Brain pericyte (primary cell): ENCODE measurements around the gene FOXD4.
"Not testable (repeated sequence)": the region's sequence is repeated elsewhere in the genome, so short reads cannot be mapped to it uniquely, and the experiment has no call there.

Experiments used
- DNase-seq: peaks from one replicate; pipeline ENCODE4 v3.0.0-alpha.2; 2012; ENCODE audit warnings: low read depth, low spot score

FOXD4 gene

DNA sequence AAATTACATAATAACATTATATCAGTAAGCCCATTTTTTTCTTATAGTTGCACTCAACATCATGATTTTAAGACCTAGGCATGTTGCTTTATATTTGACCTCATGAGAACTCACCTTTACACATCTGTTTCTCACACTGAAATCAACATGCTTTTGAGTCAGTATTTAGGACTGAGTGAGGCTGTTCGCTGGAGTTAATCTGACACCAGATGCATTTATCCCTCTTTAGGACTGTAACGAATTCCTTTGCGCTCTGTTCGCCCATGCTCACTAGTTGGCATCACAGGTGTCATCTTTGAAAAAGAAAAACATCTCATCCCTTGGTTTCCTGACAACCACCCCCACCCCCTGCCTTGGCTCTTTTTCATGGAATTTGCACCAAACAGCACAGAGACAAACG lies 24.3 kb downstream of the FOXD4 start:
- not testable (repeated sequence) for DNase-seq

DNA sequence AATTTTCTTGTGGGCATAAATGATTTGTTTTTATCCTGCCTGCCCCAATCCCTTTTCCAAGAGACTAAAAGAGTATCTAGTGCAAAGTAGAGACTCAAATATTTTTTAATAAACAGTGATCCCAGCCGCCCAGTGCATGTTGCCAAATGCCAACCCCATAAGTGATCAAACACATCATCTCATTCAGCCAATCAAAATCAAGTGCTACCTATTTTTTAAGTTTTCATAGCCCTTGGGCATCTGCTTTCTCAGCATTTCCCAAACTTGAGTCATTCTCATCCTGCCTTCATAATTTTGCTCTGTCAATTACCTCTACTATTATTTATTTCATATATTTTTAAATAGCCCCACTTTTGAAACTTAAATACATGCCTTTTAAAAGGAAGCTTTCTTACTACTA lies 27.4 kb downstream of the FOXD4 start:
- DNase-seq = not testable (repeated sequence)

DNA sequence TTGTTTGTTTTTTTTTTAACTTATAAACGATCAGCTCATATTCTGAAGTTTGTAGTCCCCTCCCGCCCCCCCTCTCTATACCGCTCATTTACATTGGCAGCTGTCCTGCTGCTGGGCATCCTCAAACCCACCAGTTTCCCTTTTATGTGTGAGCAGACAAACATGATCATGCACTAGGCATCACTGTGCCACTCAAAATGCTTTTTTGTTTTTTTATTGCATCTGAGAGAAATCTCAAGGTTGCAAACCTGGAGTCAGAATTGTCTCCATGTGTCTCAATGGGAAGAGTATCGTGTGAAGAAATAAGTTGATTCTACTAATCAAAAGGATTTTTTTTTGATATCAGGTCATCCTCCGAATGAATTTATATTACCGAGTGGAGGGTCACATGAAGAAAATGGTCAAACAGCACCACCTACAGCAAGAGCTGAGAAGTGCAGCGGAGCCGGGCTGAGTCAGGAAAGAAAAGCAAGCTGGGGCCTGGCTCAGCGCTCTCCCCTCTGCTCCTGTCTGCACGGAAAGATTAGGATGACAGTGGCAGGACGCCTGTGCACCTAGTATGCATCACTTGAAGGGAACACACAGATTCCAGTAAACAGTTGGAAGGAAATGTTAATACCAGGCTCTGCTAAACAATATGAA lies 29.7 kb downstream of the FOXD4 start:
- not testable (repeated sequence) for DNase-seq

DNA sequence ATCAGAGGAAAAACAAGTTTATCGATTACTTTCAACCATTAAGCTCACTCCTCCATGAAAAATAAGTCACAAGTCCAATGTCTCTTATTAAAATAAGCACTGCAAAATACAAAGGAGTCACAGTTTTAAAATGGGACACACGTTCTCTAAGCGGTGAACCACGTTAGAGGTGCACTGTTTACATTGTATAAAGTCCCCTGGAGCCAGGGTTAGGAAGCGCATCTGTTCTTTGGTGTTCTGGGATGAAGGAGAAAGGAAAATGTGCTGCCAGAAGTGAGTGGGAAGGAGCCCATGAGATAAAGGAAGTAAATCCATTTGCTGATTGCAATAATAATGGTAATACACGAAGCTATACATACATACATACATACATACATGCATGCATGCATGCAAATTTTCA lies 30.4 kb downstream of the FOXD4 start:
- not testable (repeated sequence) for DNase-seq

DNA sequence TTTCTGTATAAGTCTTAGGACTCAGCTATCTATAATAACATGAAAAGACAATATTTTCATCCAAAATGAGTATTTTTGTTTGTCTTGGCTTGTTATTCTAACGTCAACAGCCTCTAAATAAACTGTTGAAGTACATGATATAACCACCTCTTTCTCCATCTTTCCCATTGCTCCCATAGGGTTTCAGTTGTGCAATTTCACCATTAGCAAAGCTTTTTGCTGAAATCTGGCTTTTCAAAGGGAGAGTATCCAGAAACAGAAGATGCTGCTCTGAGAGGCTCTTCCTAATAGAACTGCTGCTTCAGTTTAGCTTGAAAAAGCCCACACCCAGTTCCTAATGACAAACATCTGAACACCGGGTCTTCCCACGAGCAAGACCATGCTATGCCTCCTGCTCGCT lies 31.1 kb downstream of the FOXD4 start:
- DNase-seq = not testable (repeated sequence)

DNA sequence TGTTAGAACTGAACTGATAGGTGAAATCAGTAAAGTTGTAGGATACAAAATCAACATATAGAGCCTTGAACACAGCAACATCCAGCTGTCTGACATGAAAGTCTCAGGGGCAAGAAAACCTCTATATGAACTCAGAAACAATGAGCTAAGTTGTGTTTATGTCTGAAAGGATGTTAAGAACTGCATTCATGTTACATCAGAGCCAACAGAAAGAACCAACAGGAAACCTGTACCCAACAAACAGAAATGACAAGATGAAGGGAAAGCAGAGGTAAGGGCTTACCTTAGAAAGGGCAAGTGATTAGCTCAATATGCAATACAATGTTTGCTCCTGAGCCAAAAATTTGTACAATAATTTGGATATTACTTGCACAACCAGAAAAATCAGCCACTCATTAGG lies 31.5 kb downstream of the FOXD4 start:
- DNase-seq = not testable (repeated sequence)

DNA sequence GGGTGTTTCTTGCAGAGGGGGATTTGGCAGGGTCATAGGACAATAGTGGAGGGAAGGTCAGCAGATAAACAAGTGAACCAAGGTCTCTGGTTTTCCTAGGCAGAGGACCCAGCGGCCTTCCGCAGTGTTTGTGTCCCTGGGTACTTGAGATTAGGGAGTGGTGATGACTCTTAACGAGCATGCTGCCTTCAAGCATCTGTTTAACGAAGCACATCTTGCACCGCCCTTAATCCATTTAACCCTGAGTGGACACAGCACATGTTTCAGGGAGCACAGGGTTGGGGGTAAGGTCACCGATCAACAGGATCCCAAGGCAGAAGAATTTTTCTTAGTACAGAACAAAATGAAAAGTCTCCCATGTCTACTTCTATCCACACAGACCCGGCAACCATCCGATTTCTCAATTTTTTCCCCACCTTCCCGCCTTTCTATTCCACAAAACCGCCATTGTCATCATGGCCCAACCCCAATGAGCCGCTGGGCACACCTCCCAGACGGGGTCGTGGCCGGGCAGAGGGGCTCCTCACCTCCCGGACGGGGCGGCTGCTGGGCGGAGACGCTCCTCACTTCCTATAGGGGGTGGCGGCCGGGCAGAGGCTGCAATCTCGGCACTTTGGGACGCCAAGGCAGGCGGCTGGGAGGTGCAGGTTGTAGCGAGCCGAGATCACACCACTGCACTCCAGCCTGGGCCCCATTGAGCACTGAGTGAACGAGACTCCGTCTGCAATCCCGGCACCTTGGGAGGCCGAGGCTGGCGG lies 35.1 kb downstream of the FOXD4 start:
- not testable (repeated sequence) for DNase-seq

DNA sequence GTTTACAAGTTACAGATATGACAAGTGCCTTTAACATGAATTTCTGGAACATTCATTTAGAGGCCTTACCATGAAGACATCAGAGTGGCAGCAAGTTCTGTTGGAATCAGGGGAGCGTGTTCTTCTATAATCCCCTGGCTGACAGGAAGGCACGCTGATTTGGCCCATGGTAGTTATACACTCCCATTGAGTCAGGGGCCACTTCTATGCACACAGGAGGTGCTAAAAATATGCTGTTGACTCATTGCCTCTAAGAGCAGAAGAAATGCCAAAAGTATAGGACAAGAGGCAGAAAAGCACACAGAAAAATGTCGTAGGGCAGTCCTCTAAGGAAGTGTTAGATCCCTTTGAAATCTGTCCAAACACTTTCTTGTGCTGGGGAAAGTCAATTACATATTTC lies 39.9 kb downstream of the FOXD4 start:
- not testable (repeated sequence) for DNase-seq

DNA sequence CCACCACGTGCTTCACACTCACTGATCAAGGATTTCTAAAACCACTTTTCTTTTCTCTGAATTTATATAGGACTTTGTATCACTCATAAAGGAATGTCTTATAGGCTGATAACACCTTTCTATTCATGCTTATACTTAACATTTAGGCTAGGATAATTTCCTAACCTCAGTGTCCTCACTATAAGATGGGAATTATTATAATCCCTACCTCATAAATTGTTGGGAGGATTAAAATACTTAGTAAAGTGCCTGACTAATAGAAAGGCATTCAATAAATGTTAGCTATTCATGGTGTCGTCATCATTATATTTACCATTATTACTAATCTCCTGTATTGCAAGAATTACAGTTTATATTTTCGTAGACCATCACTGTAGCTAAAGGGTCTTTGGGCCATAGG lies 41.8 kb downstream of the FOXD4 start:
- not testable (repeated sequence) for DNase-seq

DNA sequence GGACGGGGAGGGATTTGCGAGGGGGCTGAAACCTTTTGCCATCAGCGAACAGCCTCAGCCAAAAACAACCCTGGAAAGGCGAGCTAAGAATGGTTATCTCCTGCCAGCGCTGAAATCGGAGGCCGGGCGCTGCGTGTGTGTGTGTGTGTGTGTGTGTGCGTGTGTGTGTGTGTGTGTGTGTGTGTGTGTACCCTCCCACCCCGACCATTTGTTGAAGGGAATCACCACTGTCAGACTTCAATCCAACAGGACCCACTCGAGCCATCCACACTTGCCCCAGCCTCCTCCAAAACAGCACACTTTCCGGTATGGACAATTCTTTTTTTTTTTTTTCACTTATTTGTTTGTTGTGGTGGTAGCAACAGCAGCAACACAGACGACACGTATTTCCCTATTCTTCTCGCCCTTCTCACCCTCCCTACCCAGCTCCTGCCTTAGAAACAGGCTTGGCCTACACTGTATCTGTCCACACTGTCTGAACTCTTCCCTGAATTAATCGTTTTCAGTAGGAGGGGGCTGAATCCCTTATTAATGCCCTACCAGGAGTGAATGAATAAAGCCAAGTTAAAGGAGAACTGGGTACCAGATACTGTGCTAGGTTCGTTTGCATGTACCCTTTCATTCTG lies 44.2 kb downstream of the FOXD4 start:
- not testable (repeated sequence) for DNase-seq

DNA sequence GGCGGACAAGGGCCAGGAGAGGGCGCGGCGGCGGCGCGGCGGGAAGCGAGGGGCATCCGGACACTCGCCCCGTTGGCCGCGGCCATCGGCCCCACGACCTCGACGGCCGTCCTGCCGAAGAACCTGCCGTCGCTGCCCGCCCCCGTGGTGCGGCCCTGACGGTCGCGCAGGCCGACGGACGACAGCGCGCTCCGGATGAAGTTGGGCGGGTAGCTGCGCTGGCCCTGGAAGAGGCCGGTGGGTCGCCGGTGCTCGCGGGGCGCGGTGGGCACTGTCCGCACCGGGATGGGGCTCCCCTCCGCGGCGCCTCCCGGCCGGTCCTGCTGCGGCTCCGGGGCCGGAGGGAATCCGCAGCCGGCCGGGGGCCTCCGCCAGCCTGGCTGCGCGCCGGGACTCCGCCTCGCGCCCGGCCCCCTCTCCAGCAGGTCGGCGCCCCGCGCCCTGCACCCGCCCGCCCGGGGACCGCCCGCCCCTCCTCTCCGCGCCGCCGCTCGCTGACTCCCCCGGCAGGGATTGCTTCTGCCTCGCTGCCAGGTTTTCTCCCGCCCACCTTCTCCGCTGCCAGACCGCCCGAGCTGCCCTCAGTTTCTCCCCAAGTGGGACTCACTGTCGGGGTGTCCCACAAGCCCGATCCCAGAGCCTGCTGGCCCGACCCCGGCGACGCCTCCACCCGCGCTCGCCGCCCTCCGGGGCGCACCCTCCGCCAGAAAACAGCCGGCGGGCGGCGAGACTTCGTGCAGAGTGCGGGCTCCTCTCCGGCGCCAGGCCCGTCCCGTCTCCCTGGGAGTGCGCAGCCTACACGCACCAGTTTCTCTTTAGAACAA lies 44.9 kb downstream of the FOXD4 start:
- not testable (repeated sequence) for DNase-seq
